Choroid plexus epithelial cell (primary cell): ENCODE results near the gene LYVE1.
A peak's percentile ranks its signal among the peaks of the same experiment; 100 is the strongest.

Experiments used
- DNase-seq: peaks from one replicate; pipeline ENCODE4 v3.0.0-alpha.2; 2010; ENCODE audit warnings: low read depth
- H3K4me3 ChIP-seq: 2 replicates; pipeline ENCODE4 v1.5.1; 2011; ENCODE audit warnings: low read depth, mild to moderate bottlenecking, control low read depth, low read length, moderate library complexity
- CTCF ChIP-seq: conservative IDR thresholded peaks from 2 replicates; pipeline ENCODE4 v1.5.1; 2011; ENCODE audit warnings: low read depth, mild to moderate bottlenecking, control low read depth, inconsistent platforms, low read length, moderate library complexity

The LYVE1 gene

GRCh38 chr11:10581481-10582019, 13.1 kb upstream of the LYVE1 start:
- no peak for TF ChIP-seq CTCF
- no peak overlapping the region for H3K4me3 ChIP-seq
- DNase-seq, result peak; percentile 47

- TF ChIP-seq CTCF, result no peak
- DNase-seq, result no peak
- H3K4me3 ChIP-seq, result no peak overlapping the region
These were observed 12.2 kb upstream of the LYVE1 start for GRCh38 chr11:10580623-10581022.

GRCh38 chr11:10579700-10580099, 11.2 kb upstream of the LYVE1 start:
- no peak for DNase-seq
- no peak overlapping the region for H3K4me3 ChIP-seq
- no peak for TF ChIP-seq CTCF

GRCh38 chr11:10576035-10576398, 7.6 kb upstream of the LYVE1 start:
- TF ChIP-seq CTCF, result no peak
- DNase-seq, result no peak
- no peak overlapping the region for H3K4me3 ChIP-seq

- no peak for TF ChIP-seq CTCF
- DNase-seq, result no peak
- H3K4me3 ChIP-seq, result no peak overlapping the region
These were observed 7.0 kb upstream of the LYVE1 start for GRCh38 chr11:10575346-10576034.

- no peak for TF ChIP-seq CTCF
- H3K4me3 ChIP-seq, result no peak overlapping the region
- no peak for DNase-seq
These were observed 5.1 kb upstream of the LYVE1 start for GRCh38 chr11:10573556-10573955.

GRCh38 chr11:10573028-10573427, 4.6 kb upstream of the LYVE1 start:
- TF ChIP-seq CTCF, result no peak
- DNase-seq, result no peak
- no peak overlapping the region for H3K4me3 ChIP-seq
